ENCODE results near the gene NMT2. TPM values are rescaled to one million over a fixed set of nuclear protein-coding genes. Genes with fewer than 3 reads are reported as not detected.

NMT2 gene
- polyA plus RNA-seq, 1 donor from 2014 or later: 24.6 TPM

DNA sequence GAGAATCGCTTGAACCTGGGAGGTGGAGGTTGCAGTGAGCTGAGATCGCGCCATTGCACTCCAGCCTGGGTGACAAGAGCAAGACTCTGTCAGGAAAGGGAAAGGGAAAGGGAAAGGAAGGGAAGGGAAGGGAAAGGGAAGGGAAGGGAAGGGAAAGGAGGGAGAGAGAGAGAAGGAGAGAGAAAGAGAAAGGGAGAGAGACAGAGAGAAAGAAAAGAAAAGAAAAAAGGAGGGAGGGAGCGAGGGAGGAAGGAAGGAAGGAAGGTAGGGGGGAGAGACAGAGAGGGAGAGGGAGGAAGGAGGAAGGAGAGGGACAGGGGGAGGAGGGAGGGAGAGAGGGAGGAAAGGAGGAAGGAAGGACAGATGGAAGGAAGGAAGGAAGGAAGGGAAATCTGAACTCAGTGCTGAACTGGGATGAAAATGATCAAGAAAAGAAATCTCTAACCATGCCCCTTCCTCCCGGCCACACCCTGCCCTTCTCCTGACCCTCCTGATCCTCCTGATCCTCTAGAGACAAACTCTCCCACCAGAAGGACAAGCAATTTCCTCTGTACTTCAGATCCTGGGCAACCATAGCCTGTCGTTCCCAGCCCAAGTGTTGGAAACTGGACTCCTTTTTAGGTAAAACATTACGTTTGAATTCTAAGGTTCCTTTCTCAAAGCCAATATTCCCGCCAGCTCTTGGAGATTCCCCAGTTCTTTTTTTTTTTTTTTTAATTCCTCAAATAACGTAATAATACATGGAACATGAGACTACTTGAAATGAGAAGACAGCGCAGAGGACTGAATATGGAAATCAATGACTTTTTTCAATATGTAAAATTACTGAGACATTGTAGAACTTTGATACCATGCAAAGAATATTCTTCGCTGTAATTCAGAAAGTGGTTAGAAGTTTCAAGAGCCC lies 32.1 kb downstream of the NMT2 start:
- H3K27ac ChIP-seq (ENCODE audit: low read length): no peak overlapping the region
- H3K9me2 ChIP-seq (ENCODE audit: insufficient read depth, low read length): no peaks in the 10 kb centered on the region
- H3K27me3 ChIP-seq (ENCODE audit: insufficient read depth, low read depth, low read length): no peaks in the 10 kb centered on the region
- H3K9ac ChIP-seq (ENCODE audit: low read length): no peak overlapping the region
- no peak overlapping the region for H3K4me3 ChIP-seq (ENCODE audit: low read length)
- no peaks in the 10 kb centered on the region for H3F3A ChIP-seq (ENCODE audit: insufficient read depth, low read length, poor library complexity, severe bottlenecking)
- H3K36me3 ChIP-seq (ENCODE audit: insufficient read depth, low read length): no peaks in the 10 kb centered on the region
- no peak overlapping the region for H3K4me2 ChIP-seq (ENCODE audit: low read length)
- no peaks in the 10 kb centered on the region for H3K79me2 ChIP-seq (replicated peaks; ENCODE audit: insufficient read depth, low read length)
- no peak overlapping the region for H2AFZ ChIP-seq (ENCODE audit: low read depth, low read length)
- H3K9me3 ChIP-seq (ENCODE audit: low read length): no peaks in the 10 kb centered on the region
- H4K20me1 ChIP-seq (ENCODE audit: insufficient read depth): no peaks in the 10 kb centered on the region
- no peak for TF ChIP-seq RAD21 (conservative IDR thresholded peaks at IDR 0.05)
- no peak for TF ChIP-seq SMC3 (conservative IDR thresholded peaks at IDR 0.05; ENCODE audit: poor library complexity)
- TF ChIP-seq EZH2 (IDR thresholded peaks at IDR 0.05; ENCODE audit: borderline replicate concordance, insufficient read depth, low read length, poor library complexity, severe bottlenecking): no peak
- no peak for TF ChIP-seq EP300 (conservative IDR thresholded peaks at IDR 0.05; ENCODE audit: poor library complexity, severe bottlenecking)
- TF ChIP-seq, protein P1, sequence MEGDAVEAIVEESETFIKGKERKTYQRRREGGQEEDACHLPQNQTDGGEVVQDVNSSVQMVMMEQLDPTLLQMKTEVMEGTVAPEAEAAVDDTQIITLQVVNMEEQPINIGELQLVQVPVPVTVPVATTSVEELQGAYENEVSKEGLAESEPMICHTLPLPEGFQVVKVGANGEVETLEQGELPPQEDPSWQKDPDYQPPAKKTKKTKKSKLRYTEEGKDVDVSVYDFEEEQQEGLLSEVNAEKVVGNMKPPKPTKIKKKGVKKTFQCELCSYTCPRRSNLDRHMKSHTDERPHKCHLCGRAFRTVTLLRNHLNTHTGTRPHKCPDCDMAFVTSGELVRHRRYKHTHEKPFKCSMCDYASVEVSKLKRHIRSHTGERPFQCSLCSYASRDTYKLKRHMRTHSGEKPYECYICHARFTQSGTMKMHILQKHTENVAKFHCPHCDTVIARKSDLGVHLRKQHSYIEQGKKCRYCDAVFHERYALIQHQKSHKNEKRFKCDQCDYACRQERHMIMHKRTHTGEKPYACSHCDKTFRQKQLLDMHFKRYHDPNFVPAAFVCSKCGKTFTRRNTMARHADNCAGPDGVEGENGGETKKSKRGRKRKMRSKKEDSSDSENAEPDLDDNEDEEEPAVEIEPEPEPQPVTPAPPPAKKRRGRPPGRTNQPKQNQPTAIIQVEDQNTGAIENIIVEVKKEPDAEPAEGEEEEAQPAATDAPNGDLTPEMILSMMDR (IDR thresholded peaks at IDR 0.05; ENCODE audit: poor library complexity, severe bottlenecking): no peak

- TF ChIP-seq, protein P2, sequence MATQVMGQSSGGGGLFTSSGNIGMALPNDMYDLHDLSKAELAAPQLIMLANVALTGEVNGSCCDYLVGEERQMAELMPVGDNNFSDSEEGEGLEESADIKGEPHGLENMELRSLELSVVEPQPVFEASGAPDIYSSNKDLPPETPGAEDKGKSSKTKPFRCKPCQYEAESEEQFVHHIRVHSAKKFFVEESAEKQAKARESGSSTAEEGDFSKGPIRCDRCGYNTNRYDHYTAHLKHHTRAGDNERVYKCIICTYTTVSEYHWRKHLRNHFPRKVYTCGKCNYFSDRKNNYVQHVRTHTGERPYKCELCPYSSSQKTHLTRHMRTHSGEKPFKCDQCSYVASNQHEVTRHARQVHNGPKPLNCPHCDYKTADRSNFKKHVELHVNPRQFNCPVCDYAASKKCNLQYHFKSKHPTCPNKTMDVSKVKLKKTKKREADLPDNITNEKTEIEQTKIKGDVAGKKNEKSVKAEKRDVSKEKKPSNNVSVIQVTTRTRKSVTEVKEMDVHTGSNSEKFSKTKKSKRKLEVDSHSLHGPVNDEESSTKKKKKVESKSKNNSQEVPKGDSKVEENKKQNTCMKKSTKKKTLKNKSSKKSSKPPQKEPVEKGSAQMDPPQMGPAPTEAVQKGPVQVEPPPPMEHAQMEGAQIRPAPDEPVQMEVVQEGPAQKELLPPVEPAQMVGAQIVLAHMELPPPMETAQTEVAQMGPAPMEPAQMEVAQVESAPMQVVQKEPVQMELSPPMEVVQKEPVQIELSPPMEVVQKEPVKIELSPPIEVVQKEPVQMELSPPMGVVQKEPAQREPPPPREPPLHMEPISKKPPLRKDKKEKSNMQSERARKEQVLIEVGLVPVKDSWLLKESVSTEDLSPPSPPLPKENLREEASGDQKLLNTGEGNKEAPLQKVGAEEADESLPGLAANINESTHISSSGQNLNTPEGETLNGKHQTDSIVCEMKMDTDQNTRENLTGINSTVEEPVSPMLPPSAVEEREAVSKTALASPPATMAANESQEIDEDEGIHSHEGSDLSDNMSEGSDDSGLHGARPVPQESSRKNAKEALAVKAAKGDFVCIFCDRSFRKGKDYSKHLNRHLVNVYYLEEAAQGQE (IDR thresholded peaks at IDR 0.05; ENCODE audit: borderline replicate concordance): no peak
- TF ChIP-seq EZH2 (IDR thresholded peaks at IDR 0.05; ENCODE audit: borderline replicate concordance, insufficient read depth, low read length, poor library complexity, severe bottlenecking) (no peak), EP300 (conservative IDR thresholded peaks at IDR 0.05; ENCODE audit: poor library complexity, severe bottlenecking) (no peak), RAD21 (conservative IDR thresholded peaks at IDR 0.05) (no peak), POLR2AphosphoS5 (IDR thresholded peaks at IDR 0.05) (no peak), TAF1 (IDR thresholded peaks at IDR 0.05; ENCODE audit: low read depth) (no peak), SMC3 (conservative IDR thresholded peaks at IDR 0.05; ENCODE audit: poor library complexity) (no peak)
- TF ChIP-seq, protein P1 (IDR thresholded peaks at IDR 0.05; ENCODE audit: poor library complexity, severe bottlenecking): no peak
- Histone ChIP-seq H3K4me3 (ENCODE audit: low read length) (no peak overlapping the region), H3K9me3 (ENCODE audit: low read length) (no peaks in the 10 kb centered on the region), H4K20me1 (ENCODE audit: insufficient read depth) (no peaks in the 10 kb centered on the region), H3K36me3 (ENCODE audit: insufficient read depth, low read length) (no peaks in the 10 kb centered on the region), H2AFZ (ENCODE audit: low read depth, low read length) (no peak overlapping the region), H3K9ac (ENCODE audit: low read length) (no peak overlapping the region), H3K79me2 (replicated peaks; ENCODE audit: insufficient read depth, low read length) (no peaks in the 10 kb centered on the region), H3K9me2 (ENCODE audit: insufficient read depth, low read length) (no peaks in the 10 kb centered on the region), H3K4me2 (ENCODE audit: low read length) (no peak overlapping the region), H3K27ac (ENCODE audit: low read length) (no peak overlapping the region), H3K27me3 (ENCODE audit: insufficient read depth, low read depth, low read length) (no peaks in the 10 kb centered on the region), H3F3A (ENCODE audit: insufficient read depth, low read length, poor library complexity, severe bottlenecking) (no peaks in the 10 kb centered on the region)
Measured at GRCh38 chr10:15131330-15131729, 37.2 kb downstream of the NMT2 start.
